Measurements from ENCODE around the gene MRPL52.
"Not testable (repeated sequence)": the region's sequence is repeated elsewhere in the genome, so short reads cannot be mapped to it uniquely, and the experiment has no call there.

The MRPL52 gene

GRCh38 chr14:22860377-22860776 lies 30.7 kb downstream of the MRPL52 start:
- not testable (repeated sequence) for DNase-seq

- no peak for DNase-seq
Measured at GRCh38 chr14:22861651-22862050, 32.0 kb downstream of the MRPL52 start.

GRCh38 chr14:22864979-22865378 lies 35.3 kb downstream of the MRPL52 start:
- no peak for DNase-seq

GRCh38 chr14:22865424-22866405 lies 36.0 kb downstream of the MRPL52 start:
- peak; percentile 48 for DNase-seq

GRCh38 chr14:22866874-22867273 lies 37.2 kb downstream of the MRPL52 start:
- DNase-seq: no peak

- no peak for DNase-seq
Measured at GRCh38 chr14:22870811-22871223, 41.1 kb downstream of the MRPL52 start.

- DNase-seq: peak; percentile 87
Measured at GRCh38 chr14:22871224-22872032, 41.7 kb downstream of the MRPL52 start, which contains the start of gene LRP10. Gene LRP10 (plus strand): TSS chr14:22871740. CDS start chr14:22872304, 564 bp downstream.

- DNase-seq: peak; percentile 82
Measured at GRCh38 chr14:22872033-22872832, 42.5 kb downstream of the MRPL52 start.

- no peak for DNase-seq
Measured at GRCh38 chr14:22872833-22873520, 43.3 kb downstream of the MRPL52 start.

- no peak for DNase-seq
Measured at GRCh38 chr14:22875003-22875747, 45.5 kb downstream of the MRPL52 start.

- DNase-seq: no peak
Measured at GRCh38 chr14:22875748-22876319, 46.1 kb downstream of the MRPL52 start.

GRCh38 chr14:22877000-22877501 lies 47.4 kb downstream of the MRPL52 start:
- DNase-seq: no peak

GRCh38 chr14:22878271-22879246 lies 48.9 kb downstream of the MRPL52 start:
- no peak for DNase-seq

- no peak for DNase-seq
Measured at GRCh38 chr14:22882064-22882463, 52.4 kb downstream of the MRPL52 start.

GRCh38 chr14:22882529-22883172 lies 53.0 kb downstream of the MRPL52 start:
- peak; percentile 40 for DNase-seq

GRCh38 chr14:22883173-22883976 lies 53.7 kb downstream of the MRPL52 start, which contains the start of gene REM2:
Gene REM2 (plus strand): TSS chr14:22883222. CDS start chr14:22883288, 66 bp downstream.
- no peak for DNase-seq

GRCh38 chr14:22884076-22884737 lies 54.5 kb downstream of the MRPL52 start:
- no peak for DNase-seq
